A549 treated with Hydrocortisone at 1 μM for 4 hours (cell line): ENCODE data around the gene AWAT2. TPM values are rescaled to one million over a fixed set of nuclear protein-coding genes. Genes with fewer than 3 reads are reported as not detected.

Experiments used
- total RNA-seq: library from RNA; stranded (reverse); fragments of 200-300 nt; extraction: Qiagen RNA extraction; gene quantifications from 5 replicates; pipeline ENCODE4 v1.2.3, GENCODE V29; 2022

The AWAT2 gene
- not detected in 5 replicates for total RNA-seq

GRCh38 chrX:70049925-70050324 is at the start of gene AWAT2:
AWAT2 (minus strand) TSS chrX:70049938; CDS start chrX:70049932, 6 bp downstream.

GRCh38 chrX:70062076-70062475 is 12.3 kb upstream of the AWAT2 start, which contains the start of gene OTUD6A:
OTUD6A (plus strand) TSS chrX:70062457; CDS start chrX:70062525, 68 bp downstream.

Other genes starting within 250 kb of the AWAT2 start
- gene OTUD6A, start 12.5 kb upstream of the AWAT2 start, total RNA-seq, result not detected in 5 replicates
- 60.0 to 68.6 TPM (median 66.5 TPM) in 5 replicates for gene IGBP1, start 83.5 kb upstream of the AWAT2 start, total RNA-seq
- not detected in 5 replicates for gene DGAT2L6, start 127.5 kb upstream of the AWAT2 start, total RNA-seq
- not detected in 5 replicates for gene AWAT1, start 184.7 kb upstream of the AWAT2 start, total RNA-seq
- gene P2RY4, start 210.3 kb upstream of the AWAT2 start, total RNA-seq, result 0.05 to 0.06 TPM in 2 of 5 replicates, not detected in the others
- not detected in 5 replicates for gene ARR3, start 218.4 kb upstream of the AWAT2 start, total RNA-seq
- not detected in 5 replicates for gene RAB41, start 232.2 kb upstream of the AWAT2 start, total RNA-seq
- gene PDZD11, start 240.0 kb upstream of the AWAT2 start, total RNA-seq, result 91.6 to 103 TPM (median 95.1 TPM) in 5 replicates
- 25.7 to 31.0 TPM (median 26.9 TPM) in 5 replicates for gene KIF4A, start 240.2 kb upstream of the AWAT2 start, total RNA-seq